ENCODE results near the gene EEFSEC.

- TF ChIP-seq CTCF (conservative IDR thresholded peaks at IDR 0.05; ENCODE audit: low read depth, low read length) (no peak), FOS (IDR thresholded peaks at IDR 0.05; ENCODE audit: low read depth, low read length) (no peak), MAFK (IDR thresholded peaks at IDR 0.05; ENCODE audit: low read depth, low read length) (no peak), CEBPB (IDR thresholded peaks at IDR 0.05; ENCODE audit: low read depth, low read length) (no peak), POLR2A (IDR thresholded peaks at IDR 0.05; ENCODE audit: low read depth, low read length) (no peak), NFE2L2 (IDR thresholded peaks at IDR 0.05; ENCODE audit: low read depth, low read length) (no peak), RAD21 (IDR thresholded peaks at IDR 0.05; ENCODE audit: low read length) (no peak), SMC3 (IDR thresholded peaks at IDR 0.05; ENCODE audit: low read depth, low read length) (no peak), BHLHE40 (IDR thresholded peaks at IDR 0.05; ENCODE audit: low read depth, low read length) (no peak)
These were observed 249.0 kb downstream of the EEFSEC start for GRCh38 chr3:128402319-128402718.
